GM12873 (cell line): ENCODE results near the gene TMEM132D.

Source experiments
- CTCF ChIP-seq: IDR thresholded peaks from 2 replicates; pipeline ENCODE4 v1.5.1; 2012; ENCODE audit warnings: low read depth, mild to moderate bottlenecking, moderate library complexity, low read length, control low read depth; ENCODE audit not compliant: insufficient read depth; ENCODE audit errors: missing control alignments

Gene TMEM132D

GRCh38 chr12:129127211-129127610, 776.6 kb downstream of the TMEM132D start:
- no peak for TF ChIP-seq CTCF

GRCh38 chr12:129119537-129119936, 784.3 kb downstream of the TMEM132D start:
- TF ChIP-seq CTCF = no peak

GRCh38 chr12:129115558-129115957, 788.3 kb downstream of the TMEM132D start:
- TF ChIP-seq CTCF = no peak

GRCh38 chr12:129110575-129110974, 793.2 kb downstream of the TMEM132D start:
- no peak for TF ChIP-seq CTCF

- TF ChIP-seq CTCF = no peak
These were observed 794.4 kb downstream of the TMEM132D start for GRCh38 chr12:129109174-129110001.

GRCh38 chr12:129106772-129107171, 797.1 kb downstream of the TMEM132D start:
- no peak for TF ChIP-seq CTCF

- no peak for TF ChIP-seq CTCF
These were observed 800.6 kb downstream of the TMEM132D start for GRCh38 chr12:129103231-129103630.
